Peyer's patch (tissue), 4 donors: ENCODE data around the gene MATR3. TPM values are rescaled to one million over a fixed set of nuclear protein-coding genes. Genes with fewer than 3 reads are reported as not detected.

Experiments
- DNase-seq, 3 donors: peaks; one replicate each; pipeline ENCODE4 v3.0.0-alpha.2; 2017 to 2019
- H3K27ac ChIP-seq, 4 donors: fragments of 200-600 bp; sonication (generic); one replicate each; pipeline ENCODE4 v1.5.1; 2016 to 2019
- H3K27me3 ChIP-seq, 2 donors: fragments of 200-600 bp; sonication (generic); one replicate each; pipeline ENCODE4 v1.5.1; 2019
- H3K36me3 ChIP-seq, 3 donors: fragments of 200-600 bp; sonication (generic); one replicate each; pipeline ENCODE4 v1.5.1; 2016 to 2019
- H3K4me1 ChIP-seq, 4 donors: fragments of 200-600 bp; sonication (generic); one replicate each; pipeline ENCODE4 v1.5.1; 2016 to 2019
- H3K4me3 ChIP-seq, 4 donors: fragments of 200-600 bp; sonication (generic); 1 replicate in 3 of 4; 2 replicates in 1 of 4; pipeline ENCODE4 v1.5.1; 2016 to 2019; ENCODE audit warnings: mild to moderate bottlenecking in 1 of 4
- H3K9me3 ChIP-seq, 4 donors: fragments of 200-600 bp; sonication (generic); one replicate each; pipeline ENCODE4 v1.5.1; 2016 to 2019; ENCODE audit warnings: mild to moderate bottlenecking in 1 of 4
- CTCF ChIP-seq, 6 experiments: fragments of 450-650 bp in 4 of 6; fragments of 200-600 bp in 2 of 6; sonication (generic) in 1 of 6; IDR thresholded peaks; one replicate each; pipeline ENCODE4 v1.5.1; 2017 to 2019; ENCODE audit warnings: antibody characterized with exemption in 6 of 6, mild to moderate bottlenecking in 3 of 6, moderate library complexity in 1 of 6
- POLR2A ChIP-seq, 2 donors: fragments of 450-650 bp; IDR thresholded peaks; one replicate each; pipeline ENCODE4 v1.5.1; 2017; ENCODE audit warnings: antibody characterized with exemption in 2 of 2, mild to moderate bottlenecking in 2 of 2, moderate library complexity in 2 of 2
- total RNA-seq, 4 donors: library from RNA; depleted of rRNA; stranded (reverse); fragments of >200 nt; gene quantifications; one replicate each; pipeline ENCODE4 v1.1.0, GENCODE V29; 2016

The MATR3 gene
- total RNA-seq, 4 donors from 2014 or later: 110 to 217 (median 120) TPM

GRCh38 chr5:139364466-139364865 is 70.9 kb downstream of the MATR3 start:
- H3K4me1 ChIP-seq: no peaks in the 10 kb centered on the region
- no peaks in the 10 kb centered on the region for H3K9me3 ChIP-seq
- H3K36me3 ChIP-seq: peaks cover 0 to 68% (median 2%) of the 10 kb centered on the region in 3 donors
- no peak for DNase-seq
- H3K27ac ChIP-seq: no peak overlapping the region
- H3K27me3 ChIP-seq: no peaks in the 10 kb centered on the region
- H3K4me3 ChIP-seq: no peak overlapping the region
- TF ChIP-seq POLR2A (IDR thresholded peaks at IDR 0.05) (no peak), CTCF (IDR thresholded peaks at IDR 0.05) (no peak)

GRCh38 chr5:139368613-139369012 is 75.1 kb downstream of the MATR3 start:
- peaks cover 0 to 78% (median 2%) of the 10 kb centered on the region in 3 donors for H3K36me3 ChIP-seq
- no peaks in the 10 kb centered on the region for H3K27me3 ChIP-seq
- no peak for TF ChIP-seq CTCF (IDR thresholded peaks at IDR 0.05)
- no peak for TF ChIP-seq POLR2A (IDR thresholded peaks at IDR 0.05)
- no peak overlapping the region for H3K4me3 ChIP-seq
- DNase-seq: no peak
- H3K4me1 ChIP-seq: no peaks in the 10 kb centered on the region
- no peak overlapping the region for H3K27ac ChIP-seq
- H3K9me3 ChIP-seq: no peaks in the 10 kb centered on the region

- TF ChIP-seq CTCF (IDR thresholded peaks at IDR 0.05): no peak
- no peak for TF ChIP-seq POLR2A (IDR thresholded peaks at IDR 0.05)
- peaks cover 0 to 5% (median 2%) of the 10 kb centered on the region in 4 donors for H3K4me1 ChIP-seq
- no peak overlapping the region for H3K4me3 ChIP-seq
- no peaks in the 10 kb centered on the region for H3K9me3 ChIP-seq
- H3K27ac ChIP-seq: no peak overlapping the region
- H3K27me3 ChIP-seq: no peaks in the 10 kb centered on the region
- DNase-seq: no peak
- peaks cover 0 to 72% (median 2%) of the 10 kb centered on the region in 3 donors for H3K36me3 ChIP-seq
Observed at GRCh38 chr5:139369181-139369580, 75.6 kb downstream of the MATR3 start.

GRCh38 chr5:139371482-139372435 is 78.2 kb downstream of the MATR3 start:
- no peak overlapping the region for H3K4me3 ChIP-seq
- no peak for DNase-seq
- H3K27me3 ChIP-seq: no peaks in the 10 kb centered on the region
- TF ChIP-seq POLR2A (IDR thresholded peaks at IDR 0.05): no peak
- no peak for TF ChIP-seq CTCF (IDR thresholded peaks at IDR 0.05)
- H3K9me3 ChIP-seq: no peaks in the 10 kb centered on the region
- no peak overlapping the region for H3K27ac ChIP-seq
- H3K36me3 ChIP-seq: peaks cover 0 to 49% (median 2%) of the 10 kb centered on the region in 3 donors
- peaks cover 0 to 10% (median 2%) of the 10 kb centered on the region in 4 donors for H3K4me1 ChIP-seq

- DNase-seq: peak in 2 of 3 donors; percentile 22 to 35
- no peaks in the 10 kb centered on the region for H3K27me3 ChIP-seq
- no peak for TF ChIP-seq CTCF (IDR thresholded peaks at IDR 0.05)
- no peak for TF ChIP-seq POLR2A (IDR thresholded peaks at IDR 0.05)
- peaks cover 0 to 37% (median 0%) of the 10 kb centered on the region in 3 donors for H3K36me3 ChIP-seq
- no peaks in the 10 kb centered on the region for H3K9me3 ChIP-seq
- no peak overlapping the region for H3K4me3 ChIP-seq
- peak overlapping the region in 1 of 4 donors; percentile 86 for H3K27ac ChIP-seq
- H3K4me1 ChIP-seq: peaks cover 0 to 10% (median 2%) of the 10 kb centered on the region in 4 donors
Observed at GRCh38 chr5:139374909-139375308, 81.4 kb downstream of the MATR3 start.
